B cell (primary cell): ENCODE results near the gene WBP1.

Source experiments
- CTCF ChIP-seq: fragments of 200-600 bp; IDR thresholded peaks from one replicate; pipeline ENCODE4 v1.8.0; 2022; ENCODE audit warnings: antibody characterized with exemption, mild to moderate bottlenecking
- EZH2 ChIP-seq: IDR thresholded peaks from 2 replicates; pipeline ENCODE4 v1.6.1; 2012; ENCODE audit warnings: borderline replicate concordance, low read depth, mild to moderate bottlenecking, moderate library complexity, low read length; ENCODE audit not compliant: insufficient read depth, poor library complexity, severe bottlenecking

- TF ChIP-seq EZH2 (no peak), CTCF (no peak)
These were observed 14.1 kb downstream of the WBP1 start, which contains the start of gene MRPL53 for GRCh38 chr2:74472086-74472944.
